ENCODE measurements around the gene KLK8.

- no peak for TF ChIP-seq CTCF (IDR thresholded peaks at IDR 0.05)
- no peak for TF ChIP-seq EP300 (IDR thresholded peaks at IDR 0.05)
These were observed 19.2 kb downstream of the KLK8 start for GRCh38 chr19:50982186-50982585.

Data from sigmoid colon (tissue), 4 donors.